Fibroblast of villous mesenchyme (primary cell): ENCODE data around the gene DTNB. TPM values are rescaled to one million over a fixed set of nuclear protein-coding genes. Genes with fewer than 3 reads are reported as not detected.

Source experiments
- DNase-seq: peaks from one replicate; pipeline ENCODE4 v3.0.0-alpha.2; 2010; ENCODE audit warnings: low read depth
- H3K4me3 ChIP-seq: 2 replicates; pipeline ENCODE4 v1.5.1; 2011; ENCODE audit warnings: low read depth, mild to moderate bottlenecking, low read length
- CTCF ChIP-seq: IDR thresholded peaks from 2 replicates; pipeline ENCODE4 v1.5.1; 2012; ENCODE audit warnings: low read depth, mild to moderate bottlenecking, low read length; ENCODE audit not compliant: insufficient read depth
- total RNA-seq: library from RNA; depleted of rRNA; stranded (reverse); fragments of >200 nt; gene quantifications from 2 replicates; pipeline ENCODE4 v1.2.3, GENCODE V29; 2012

DTNB gene
- total RNA-seq, 1 donor = 5.2 TPM

- TF ChIP-seq CTCF = no peak
- no peak overlapping the region for H3K4me3 ChIP-seq
- no peak for DNase-seq
Measured at GRCh38 chr2:25337276-25337675, 336.1 kb downstream of the DTNB start.

- DNase-seq = no peak
- TF ChIP-seq CTCF = no peak
- H3K4me3 ChIP-seq = no peak overlapping the region
Measured at GRCh38 chr2:25336383-25336841, 337.0 kb downstream of the DTNB start.

- no peak for TF ChIP-seq CTCF
- no peak overlapping the region for H3K4me3 ChIP-seq
Measured at GRCh38 chr2:25335971-25336370, 337.4 kb downstream of the DTNB start.

GRCh38 chr2:25335204-25335603, 338.2 kb downstream of the DTNB start:
- TF ChIP-seq CTCF = no peak
- H3K4me3 ChIP-seq = no peak overlapping the region
- DNase-seq = no peak

More at GRCh38 chr2:25335971-25336370, 337.4 kb downstream of the DTNB start:
- DNase-seq = no peak

- no peak for DNase-seq
- no peak overlapping the region for H3K4me3 ChIP-seq
- TF ChIP-seq CTCF = no peak
Measured at GRCh38 chr2:25334482-25334881, 338.9 kb downstream of the DTNB start.

GRCh38 chr2:25333981-25334380, 339.4 kb downstream of the DTNB start:
- no peak overlapping the region for H3K4me3 ChIP-seq
- no peak for TF ChIP-seq CTCF
- DNase-seq = no peak

- no peak overlapping the region for H3K4me3 ChIP-seq
- TF ChIP-seq CTCF = no peak
- DNase-seq = no peak
Measured at GRCh38 chr2:25332571-25332970, 340.8 kb downstream of the DTNB start.
